Breast epithelium (tissue), 4 donors: Measurements from ENCODE around the gene PSEN2. TPM values are rescaled to one million over a fixed set of nuclear protein-coding genes. Genes with fewer than 3 reads are reported as not detected.

ENCODE experiments used
- DNase-seq, 2 donors: peaks; one replicate each; pipeline ENCODE4 v3.0.0-alpha.2; 2019; ENCODE audit warnings: low spot score in 2 of 2
- H3K27ac ChIP-seq, 2 donors: fragments of 200-600 bp; sonication (generic) in 1 of 2; one replicate each; pipeline ENCODE4 v1.5.1; 2016 to 2019; ENCODE audit warnings: mild to moderate bottlenecking in 1 of 2
- H3K27me3 ChIP-seq, 2 donors: fragments of 200-600 bp; sonication (generic) in 1 of 2; one replicate each; pipeline versions ENCODE4 v1.5.1 to v1.6.0; 2017 to 2019; ENCODE audit warnings: control low read depth in 1 of 2, mild to moderate bottlenecking in 1 of 2
- H3K36me3 ChIP-seq: fragments of 200-600 bp; one replicate; pipeline ENCODE4 v1.5.1; 2019
- H3K4me1 ChIP-seq, 2 donors: fragments of 200-600 bp; sonication (generic); one replicate each; pipeline ENCODE4 v1.5.1; 2016 to 2019; ENCODE audit warnings: control low read depth in 1 of 2
- H3K4me3 ChIP-seq, 3 donors: fragments of 200-600 bp; sonication (generic); 1 replicate in 2 of 3; 2 replicates in 1 of 3; pipeline ENCODE4 v1.5.1; 2016 to 2019; ENCODE audit warnings: mild to moderate bottlenecking in 3 of 3, moderate library complexity in 2 of 3
- H3K9me3 ChIP-seq, 2 donors: fragments of 200-600 bp; sonication (generic) in 1 of 2; one replicate each; pipeline ENCODE4 v1.5.1; 2016 to 2019; ENCODE audit warnings: control low read depth in 1 of 2
- CTCF ChIP-seq, 3 donors: fragments of 450-650 bp; IDR thresholded peaks; one replicate each; pipeline ENCODE4 v1.5.1; 2016 to 2017; ENCODE audit warnings: antibody characterized with exemption in 3 of 3, mild to moderate bottlenecking in 3 of 3, moderate library complexity in 3 of 3
- POLR2A ChIP-seq: fragments of 450-650 bp; IDR thresholded peaks from one replicate; pipeline ENCODE4 v1.6.1; 2016; ENCODE audit warnings: antibody characterized with exemption, mild to moderate bottlenecking, moderate library complexity
- POLR2AphosphoS5 ChIP-seq, 3 donors: sonication (generic); formaldehyde crosslinking; IDR thresholded peaks; one replicate each; pipeline ENCODE4 v1.6.1; 2017; ENCODE audit warnings: antibody characterized with exemption in 3 of 3
- intact Hi-C: fragments of 100-400 bp; cut with DNase I; formaldehyde crosslinking; loops from one replicate; pipeline ENCODE4 v1.15.1; 2023; ENCODE audit warnings: low total_unique reads
- total RNA-seq, 3 donors: library from RNA; depleted of rRNA; stranded (reverse); fragments of >200 nt; gene quantifications; one replicate each; pipeline ENCODE4 v1.1.0, GENCODE V29; 2016

Gene PSEN2
- total RNA-seq, 3 donors from 2014 or later: 27.8 to 31.9 (median 27.9) TPM

- TF ChIP-seq CTCF (IDR thresholded peaks at IDR 0.05) (no peak), POLR2AphosphoS5 (IDR thresholded peaks at IDR 0.05) (no peak), POLR2A (no peak)
- Histone ChIP-seq H3K9me3 (no peaks in the 10 kb centered on the region), H3K27me3 (no peaks in the 10 kb centered on the region), H3K4me1 (no peaks in the 10 kb centered on the region), H3K27ac (no peak overlapping the region), H3K36me3 (no peaks in the 10 kb centered on the region), H3K4me3 (no peak overlapping the region)
- intact Hi-C loops: loop anchor here (5.0 kb wide), 1 partner anchor 960 kb away; no protein-coding TSS in a partner anchor
- no peak for DNase-seq
Observed at GRCh38 chr1:226877669-226878068, 7.3 kb downstream of the PSEN2 start.

DNA sequence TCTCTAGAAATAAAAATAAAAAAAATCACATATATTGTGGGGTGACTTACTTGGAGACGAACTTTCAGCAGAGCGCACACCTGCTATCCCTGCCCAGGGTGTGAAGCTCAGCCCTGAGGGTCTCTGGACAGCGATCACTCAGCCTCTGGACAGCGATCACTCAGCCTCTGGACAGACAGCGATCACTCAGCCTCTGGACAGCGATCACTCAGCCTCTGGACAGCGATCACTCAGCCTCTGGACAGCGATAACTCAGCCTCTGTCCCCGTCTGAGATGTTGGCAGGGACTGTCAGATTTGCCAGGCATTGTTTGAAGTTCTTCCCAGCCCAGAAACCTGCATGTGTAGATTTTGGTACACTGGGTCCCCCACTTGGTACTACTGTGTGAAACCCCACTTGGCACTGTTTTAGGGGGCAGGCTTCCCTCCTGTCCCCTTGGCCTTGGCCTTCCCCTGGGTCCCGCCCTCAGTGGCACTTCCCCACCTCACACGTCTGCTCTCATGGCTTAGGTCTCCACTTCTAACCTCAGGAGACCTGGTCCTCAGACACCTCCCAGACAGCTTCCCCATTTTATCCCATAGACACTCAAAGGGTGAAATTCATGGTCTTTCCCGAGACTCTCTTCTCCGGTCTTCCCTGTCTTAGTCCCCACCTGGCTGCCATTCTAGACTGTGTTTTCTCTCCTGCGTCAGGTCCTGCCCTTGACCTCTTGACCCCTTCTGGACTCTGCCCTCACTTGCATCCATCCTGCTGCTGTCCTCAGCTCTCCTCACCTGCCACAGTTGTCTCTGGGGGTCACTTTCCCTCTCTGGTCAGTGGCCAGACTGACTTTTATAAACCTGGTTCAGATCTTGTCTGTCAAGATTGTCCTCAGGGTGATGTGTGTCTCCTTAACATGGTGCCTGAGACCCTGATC lies 10.2 kb downstream of the PSEN2 start:
- no peaks in the 10 kb centered on the region for H3K36me3 ChIP-seq
- no peak for DNase-seq

GRCh38 chr1:226881515-226882185 lies 11.2 kb downstream of the PSEN2 start:
- no peaks in the 10 kb centered on the region for H3K27me3 ChIP-seq
- DNase-seq: no peak
- TF ChIP-seq POLR2AphosphoS5 (IDR thresholded peaks at IDR 0.05) (no peak), CTCF (IDR thresholded peaks at IDR 0.05) (no peak), POLR2A (no peak)
- no peak overlapping the region for H3K4me3 ChIP-seq
- no peaks in the 10 kb centered on the region for H3K4me1 ChIP-seq
- H3K9me3 ChIP-seq: no peaks in the 10 kb centered on the region
- H3K36me3 ChIP-seq: no peaks in the 10 kb centered on the region
- intact Hi-C loops: loop anchor here (5.0 kb wide), 1 partner anchor 1076 kb away; no protein-coding TSS in a partner anchor
- H3K27ac ChIP-seq: peak overlapping the region in 1 of 2 donors; percentile 70

More for the DNA sequence above, 10.2 kb downstream of the PSEN2 start:
- no peaks in the 10 kb centered on the region for H3K4me1 ChIP-seq
- H3K27me3 ChIP-seq: no peaks in the 10 kb centered on the region
- TF ChIP-seq POLR2A (no peak), POLR2AphosphoS5 (IDR thresholded peaks at IDR 0.05) (no peak), CTCF (IDR thresholded peaks at IDR 0.05) (no peak)
- intact Hi-C loops: loop anchor here (5.0 kb wide), 1 partner anchor 1077 kb away; no protein-coding TSS in a partner anchor
- no peak overlapping the region for H3K4me3 ChIP-seq
- H3K27ac ChIP-seq: no peak overlapping the region
- no peaks in the 10 kb centered on the region for H3K9me3 ChIP-seq

DNA sequence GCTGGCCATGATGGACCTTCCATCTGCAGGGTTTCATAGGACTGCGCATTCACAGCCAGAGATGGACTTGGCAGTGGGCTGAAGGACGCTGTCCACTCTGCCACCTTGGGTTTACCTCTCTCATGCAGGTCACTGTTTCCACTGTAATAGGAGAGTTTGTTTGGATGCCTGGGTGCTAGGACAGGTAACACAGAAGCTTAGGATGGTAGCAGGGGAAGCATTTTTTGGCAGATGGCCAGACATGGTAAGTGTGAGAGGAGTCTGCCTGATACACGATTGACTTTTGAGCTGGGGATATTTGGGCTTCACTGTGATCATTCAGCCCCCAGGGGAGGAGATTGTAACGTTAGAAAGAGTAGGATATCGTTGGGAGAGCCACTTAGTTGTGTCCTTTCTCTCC lies 11.8 kb downstream of the PSEN2 start:
- no peaks in the 10 kb centered on the region for H3K27me3 ChIP-seq
- peak overlapping the region in 1 of 2 donors; percentile 70 for H3K27ac ChIP-seq
- H3K9me3 ChIP-seq: no peaks in the 10 kb centered on the region
- H3K4me1 ChIP-seq: no peaks in the 10 kb centered on the region
- TF ChIP-seq CTCF (IDR thresholded peaks at IDR 0.05): no peak
- TF ChIP-seq POLR2AphosphoS5 (IDR thresholded peaks at IDR 0.05): no peak
- TF ChIP-seq POLR2A: no peak
- H3K36me3 ChIP-seq: no peaks in the 10 kb centered on the region
- intact Hi-C loops: loop anchor here (5.0 kb wide), 1 partner anchor 1075 kb away; no protein-coding TSS in a partner anchor
- H3K4me3 ChIP-seq: peak overlapping the region in 1 of 3 donors; percentile 39
- no peak for DNase-seq
